T-helper 1 cell treated with Interleukin-12 subunit alpha and Interleukin-12 subunit beta and Interleukin-4 antibody, amounts not matched to agents 30 μg/mL and 1 μg/mL, for 36 hours (primary cell): ENCODE data around the gene ZNF436.
"Not testable (repeated sequence)": the region's sequence is repeated elsewhere in the genome, so short reads cannot be mapped to it uniquely, and the experiment has no call there.

Experiments
- H3K27ac Mint-ChIP-seq: one replicate; pipeline ENCODE4 v1.8.0; 2021; ENCODE audit warnings: mild to moderate bottlenecking, mixed read lengths
- H3K27me3 Mint-ChIP-seq: one replicate; pipeline ENCODE4 v1.8.0; 2021; ENCODE audit warnings: low read depth, mixed read lengths
- H3K36me3 Mint-ChIP-seq: one replicate; pipeline ENCODE4 v1.8.0; 2021; ENCODE audit warnings: low read depth, mixed read lengths
- H3K4me1 Mint-ChIP-seq: one replicate; pipeline ENCODE4 v1.8.0; 2021; ENCODE audit warnings: low read depth, mixed read lengths
- H3K4me3 Mint-ChIP-seq: one replicate; pipeline ENCODE4 v1.8.0; 2021; ENCODE audit warnings: mild to moderate bottlenecking, moderate library complexity, mixed read lengths
- H3K9me3 Mint-ChIP-seq: one replicate; pipeline ENCODE4 v1.8.0; 2021; ENCODE audit warnings: mixed read lengths

The ZNF436 gene

DNA sequence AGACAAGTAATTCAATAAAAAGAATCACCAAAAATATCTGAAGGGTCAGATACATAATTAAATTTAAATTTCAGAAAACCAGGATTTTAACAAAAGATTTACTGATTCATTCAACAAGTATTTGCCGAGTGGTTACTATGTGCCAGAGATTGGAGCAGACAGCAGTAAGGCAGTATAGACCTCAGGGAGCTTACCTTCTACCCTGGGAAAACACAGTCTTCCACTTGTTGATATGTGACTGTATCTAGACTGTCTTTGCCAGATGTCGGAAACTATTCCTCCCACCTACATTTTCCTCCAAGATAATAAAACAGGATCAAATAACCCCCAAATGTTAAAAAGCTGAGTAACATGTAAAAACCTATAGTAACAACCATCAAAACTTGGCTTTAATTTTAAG lies 31.8 kb downstream of the ZNF436 start:
- Mint-ChIP-seq H3K27me3 (no peaks in the 10 kb centered on the region), H3K4me1 (peaks cover 44% of the 10 kb centered on the region), H3K36me3 (peaks cover 45% of the 10 kb centered on the region), H3K27ac (no peak overlapping the region), H3K9me3 (no peaks in the 10 kb centered on the region), H3K4me3 (no peak overlapping the region)

DNA sequence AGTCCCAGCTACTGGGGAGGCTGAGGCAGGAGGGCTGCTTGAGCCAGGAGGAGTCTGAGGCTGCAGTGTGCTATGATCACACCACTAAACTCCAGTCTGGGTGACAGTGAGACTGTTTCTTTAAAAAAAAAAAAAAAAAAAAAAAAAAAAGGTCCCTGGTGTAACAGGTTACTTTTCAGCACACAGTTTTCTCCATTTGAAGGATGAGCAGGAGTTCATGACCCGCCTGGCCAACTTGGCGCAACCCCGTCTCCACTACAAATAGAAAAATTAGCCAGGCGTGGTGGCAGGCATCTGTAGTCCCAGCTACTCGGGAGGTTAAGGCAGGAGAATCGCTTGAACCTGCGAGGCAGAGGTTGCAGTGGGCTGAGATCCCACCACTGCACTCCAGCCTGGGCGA lies 37.9 kb downstream of the ZNF436 start:
- Mint-ChIP-seq H3K4me3 (no peak overlapping the region), H3K36me3 (peaks cover 45% of the 10 kb centered on the region), H3K9me3 (no peaks in the 10 kb centered on the region), H3K4me1 (peaks cover 15% of the 10 kb centered on the region), H3K27ac (no peak overlapping the region), H3K27me3 (no peaks in the 10 kb centered on the region)

DNA sequence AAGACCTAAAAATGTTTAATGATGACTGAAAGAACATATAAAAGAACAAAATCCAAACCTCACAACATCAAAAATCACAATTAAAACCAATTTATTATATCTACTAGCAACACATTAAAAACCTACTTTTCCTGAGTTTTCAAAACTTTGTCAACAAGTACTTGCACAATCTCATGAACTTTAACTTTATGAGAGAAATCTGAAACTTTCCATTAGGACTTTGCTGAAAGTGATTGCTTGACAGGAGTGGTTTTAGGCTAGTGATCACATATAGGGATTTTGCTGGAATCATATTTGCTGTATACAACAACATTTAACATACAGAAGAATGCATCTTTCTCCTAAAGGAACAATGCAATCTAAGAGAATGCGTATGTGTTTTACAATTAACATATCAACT lies 38.8 kb downstream of the ZNF436 start:
- Mint-ChIP-seq H3K4me1 (peaks cover 18% of the 10 kb centered on the region), H3K27me3 (no peaks in the 10 kb centered on the region), H3K9me3 (no peaks in the 10 kb centered on the region), H3K4me3 (no peak overlapping the region), H3K27ac (no peak overlapping the region), H3K36me3 (peaks cover 51% of the 10 kb centered on the region)

GRCh38 chr1:23325393-23325792 lies 44.2 kb downstream of the ZNF436 start:
- H3K27ac Mint-ChIP-seq, result no peak overlapping the region
- peaks cover 24% of the 10 kb centered on the region for H3K4me1 Mint-ChIP-seq
- no peaks in the 10 kb centered on the region for H3K9me3 Mint-ChIP-seq
- H3K4me3 Mint-ChIP-seq, result no peak overlapping the region
- H3K36me3 Mint-ChIP-seq, result peaks cover 51% of the 10 kb centered on the region
- H3K27me3 Mint-ChIP-seq, result no peaks in the 10 kb centered on the region

DNA sequence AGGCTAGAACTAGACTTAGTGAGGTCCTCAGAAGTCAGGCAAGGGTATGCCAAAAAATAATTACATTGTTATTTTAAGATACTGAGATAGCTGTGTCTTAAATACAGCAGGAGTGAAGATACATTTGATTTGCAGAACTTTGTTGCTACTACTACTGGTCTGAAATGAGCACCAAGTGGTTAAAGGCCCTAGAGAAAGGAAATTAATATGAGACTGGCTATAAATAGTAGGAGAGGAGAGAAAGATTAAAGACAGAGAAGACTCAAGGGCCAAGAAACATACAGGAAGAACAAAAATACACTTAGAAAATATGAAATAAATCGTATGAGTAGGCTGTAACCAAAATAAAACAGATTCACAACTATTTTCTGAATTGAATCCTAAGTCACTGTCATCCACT lies 46.9 kb downstream of the ZNF436 start:
- Mint-ChIP-seq H3K36me3 (peaks cover 57% of the 10 kb centered on the region), H3K27me3 (no peaks in the 10 kb centered on the region), H3K27ac (no peak overlapping the region), H3K4me3 (no peak overlapping the region), H3K9me3 (no peaks in the 10 kb centered on the region), H3K4me1 (peaks cover 22% of the 10 kb centered on the region)

DNA sequence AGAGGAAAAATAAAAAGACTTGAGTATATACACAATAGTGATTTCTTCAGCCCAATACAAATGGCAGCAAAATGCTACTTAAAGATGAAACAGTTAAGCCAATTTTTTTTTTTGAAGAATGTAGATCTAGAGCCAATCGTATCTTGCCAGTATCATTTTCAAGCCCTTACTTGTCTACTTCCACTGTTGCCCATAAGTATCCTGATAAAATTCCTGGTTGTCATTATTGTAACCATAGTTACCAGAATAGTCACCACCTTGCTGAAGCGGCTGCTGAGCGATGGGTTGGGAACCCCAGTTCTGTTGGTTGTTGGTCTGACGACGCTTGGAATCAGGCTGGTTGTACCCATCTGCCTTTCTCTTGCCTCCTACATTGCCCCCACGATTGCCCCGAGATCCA lies 59.4 kb downstream of the ZNF436 start:
- H3K27me3 Mint-ChIP-seq, H3K9me3 Mint-ChIP-seq, H3K4me3 Mint-ChIP-seq, H3K4me1 Mint-ChIP-seq, H3K27ac Mint-ChIP-seq: not testable (repeated sequence)
- peaks cover 34% of the 10 kb centered on the region for H3K36me3 Mint-ChIP-seq
